SJSA1 (cell line): ENCODE data around the gene TMX1. TPM values are rescaled to one million over a fixed set of nuclear protein-coding genes. Genes with fewer than 3 reads are reported as not detected.

ENCODE experiments used
- DNase-seq, 2 experiments: peaks; one replicate each; pipeline ENCODE4 v3.0.0-alpha.2; 2015 to 2020; ENCODE audit warnings: low spot score in 2 of 2, low read depth in 1 of 2
- H3K27ac ChIP-seq: fragments of 250-450 bp; sonication (Bioruptor Pico); 2 replicates; pipeline ENCODE4 v1.5.1; 2020; ENCODE audit warnings: mild to moderate bottlenecking, moderate library complexity
- H3K27me3 ChIP-seq: fragments of 250-450 bp; sonication (Bioruptor Pico); replicated peaks from 2 replicates; pipeline ENCODE4 v1.5.1; 2020; ENCODE audit warnings: mild to moderate bottlenecking, moderate library complexity
- H3K36me3 ChIP-seq: fragments of 250-450 bp; sonication (Bioruptor Pico); 2 replicates; pipeline ENCODE4 v1.5.1; 2020; ENCODE audit warnings: mild to moderate bottlenecking
- H3K4me1 ChIP-seq: fragments of 250-450 bp; sonication (Bioruptor Pico); replicated peaks from 2 replicates; pipeline ENCODE4 v1.6.1; 2021; ENCODE audit warnings: mild to moderate bottlenecking
- H3K4me3 ChIP-seq: fragments of 250-450 bp; sonication (Bioruptor Pico); 2 replicates; pipeline ENCODE4 v1.5.1; 2020; ENCODE audit warnings: mild to moderate bottlenecking
- H3K9me3 ChIP-seq: fragments of 250-450 bp; sonication (Bioruptor Pico); replicated peaks from 2 replicates; pipeline ENCODE4 v1.5.1; 2020; ENCODE audit warnings: mild to moderate bottlenecking
- total RNA-seq: library from RNA; depleted of rRNA; stranded (reverse); fragments of >200 nt; shearing (Covaris generic); gene quantifications from 2 replicates; pipeline ENCODE4 v1.2.3, GENCODE V29; 2014

The TMX1 gene
- total RNA-seq, 1 experiment from 2014 or later, result 87.6 TPM

DNA sequence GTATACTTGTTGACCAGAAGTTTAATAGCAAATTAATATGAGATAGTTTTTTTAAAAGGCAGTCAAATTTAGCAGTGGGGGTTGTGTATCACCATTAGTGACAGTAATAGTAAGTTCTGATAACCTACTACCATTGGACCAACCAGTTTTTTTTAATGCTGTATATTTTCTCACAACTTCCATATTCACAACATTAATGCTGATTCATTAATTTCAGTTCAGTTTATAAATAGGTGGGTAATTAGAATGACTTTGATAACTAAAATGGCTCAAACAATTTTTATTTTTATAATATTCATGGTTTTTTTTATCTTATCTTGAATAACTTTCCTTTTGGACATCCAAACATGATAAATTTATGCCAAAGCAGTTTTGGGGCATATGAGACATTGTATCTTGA is 13.8 kb downstream of the TMX1 start:
- Histone ChIP-seq H3K27ac (no peak overlapping the region), H3K36me3 (peaks cover 51% of the 10 kb centered on the region), H3K27me3 (no peaks in the 10 kb centered on the region), H3K9me3 (no peaks in the 10 kb centered on the region), H3K4me1 (no peaks in the 10 kb centered on the region), H3K4me3 (no peak overlapping the region)
- no peak for DNase-seq

- no peaks in the 10 kb centered on the region for H3K9me3 ChIP-seq
- H3K4me3 ChIP-seq, result no peak overlapping the region
- H3K4me1 ChIP-seq, result no peaks in the 10 kb centered on the region
- no peak overlapping the region for H3K27ac ChIP-seq
- H3K36me3 ChIP-seq, result peaks cover 12% of the 10 kb centered on the region
- no peaks in the 10 kb centered on the region for H3K27me3 ChIP-seq
- DNase-seq, result no peak
Measured at GRCh38 chr14:51258280-51258679, 18.2 kb downstream of the TMX1 start.

DNA sequence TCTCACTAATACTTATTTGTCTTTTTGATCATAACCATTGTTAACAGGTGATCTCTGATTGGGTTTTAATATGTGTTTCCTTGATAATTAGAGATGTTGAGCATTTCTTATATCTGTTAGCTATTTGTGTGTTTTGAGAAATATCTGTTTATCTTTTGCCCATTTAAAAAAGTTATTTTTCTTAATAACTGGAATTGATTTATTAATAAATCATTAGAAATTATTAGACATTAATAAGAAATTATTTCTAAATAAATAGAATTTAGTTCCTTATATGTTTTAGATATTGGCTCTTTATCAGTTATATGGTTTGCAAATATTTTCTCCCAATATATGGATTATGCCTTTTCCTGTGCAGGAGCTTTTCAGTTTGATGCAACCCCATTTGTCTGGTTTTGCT is 18.7 kb downstream of the TMX1 start:
- no peak for DNase-seq
- Histone ChIP-seq H3K9me3 (no peaks in the 10 kb centered on the region), H3K27ac (no peak overlapping the region), H3K36me3 (peaks cover 10% of the 10 kb centered on the region), H3K27me3 (no peaks in the 10 kb centered on the region), H3K4me3 (no peak overlapping the region), H3K4me1 (no peaks in the 10 kb centered on the region)

DNA sequence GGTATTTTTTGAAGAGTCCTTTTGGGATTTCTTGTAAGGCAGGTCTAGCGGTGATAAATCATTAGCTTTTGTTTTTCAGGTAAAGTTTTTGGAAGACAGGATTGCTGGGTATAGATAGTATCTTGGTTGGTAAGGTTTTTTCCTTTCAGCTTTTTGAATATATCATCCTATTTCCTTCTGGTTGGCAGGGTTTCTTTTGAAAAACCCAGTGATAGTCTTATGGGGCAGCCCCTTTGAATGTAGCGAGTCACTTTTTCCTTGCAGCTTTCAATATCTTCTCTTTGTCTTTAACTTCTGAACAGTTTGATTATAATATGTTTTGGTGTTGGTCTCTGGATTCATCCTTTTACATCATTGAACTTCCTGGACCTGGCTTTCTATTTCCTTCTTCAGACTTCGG is 20.2 kb downstream of the TMX1 start:
- DNase-seq, result no peak
- Histone ChIP-seq H3K9me3 (no peaks in the 10 kb centered on the region), H3K36me3 (peaks cover 3% of the 10 kb centered on the region), H3K27me3 (no peaks in the 10 kb centered on the region), H3K4me3 (no peak overlapping the region), H3K4me1 (no peaks in the 10 kb centered on the region), H3K27ac (no peak overlapping the region)

GRCh38 chr14:51261151-51261550 is 21.1 kb downstream of the TMX1 start:
- Histone ChIP-seq H3K4me1 (no peaks in the 10 kb centered on the region), H3K27ac (no peak overlapping the region), H3K9me3 (no peaks in the 10 kb centered on the region), H3K4me3 (no peak overlapping the region), H3K36me3 (peaks cover 3% of the 10 kb centered on the region; the same call in 1 of the 2 replicates), H3K27me3 (no peaks in the 10 kb centered on the region)
- no peak for DNase-seq

DNA sequence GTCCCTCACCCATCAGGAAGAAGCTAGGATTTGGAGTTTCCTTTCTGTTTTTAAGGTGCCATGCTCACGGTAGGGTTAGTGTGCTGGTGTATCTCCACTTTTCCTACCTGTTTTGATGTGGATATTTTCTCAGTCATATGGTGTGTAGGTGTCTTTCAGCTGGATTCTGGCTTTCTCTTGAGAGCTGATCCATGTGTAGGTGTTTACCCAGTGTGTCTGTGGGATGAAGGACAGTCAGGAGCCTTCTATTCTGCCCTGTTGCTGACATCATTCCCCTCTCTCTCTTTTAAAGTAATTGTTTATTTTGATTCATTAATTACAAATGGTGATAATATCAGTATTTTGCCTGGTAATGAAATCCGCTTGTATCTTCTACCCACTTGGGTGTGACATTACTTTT is 22.8 kb downstream of the TMX1 start:
- no peak for DNase-seq
- H3K27me3 ChIP-seq, result no peaks in the 10 kb centered on the region
- no peak overlapping the region for H3K27ac ChIP-seq
- no peaks in the 10 kb centered on the region for H3K9me3 ChIP-seq
- no peaks in the 10 kb centered on the region for H3K4me1 ChIP-seq
- H3K36me3 ChIP-seq, result no peaks in the 10 kb centered on the region; the same call in 1 of the 2 replicates
- no peak overlapping the region for H3K4me3 ChIP-seq

DNA sequence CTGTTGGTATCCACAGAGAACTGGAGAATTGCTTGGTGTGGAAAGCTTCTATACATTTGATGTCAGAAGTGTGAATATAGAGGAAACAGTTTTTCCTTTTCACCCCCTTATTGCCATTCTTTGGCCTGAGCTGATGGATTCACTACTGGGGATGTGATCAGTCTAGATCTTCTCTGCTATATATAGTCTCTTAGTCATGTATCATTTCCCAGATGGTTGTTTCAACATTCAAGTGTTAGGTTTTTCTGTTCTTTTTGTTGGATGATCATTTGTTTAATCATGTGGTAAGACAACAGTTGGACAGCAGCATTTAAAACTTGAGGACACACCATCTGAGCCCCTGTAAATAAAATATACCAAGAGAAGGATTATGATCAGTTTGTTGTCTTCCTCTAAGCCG is 29.6 kb downstream of the TMX1 start:
- no peak overlapping the region for H3K4me3 ChIP-seq
- H3K27me3 ChIP-seq, result no peaks in the 10 kb centered on the region
- H3K27ac ChIP-seq, result no peak overlapping the region
- no peaks in the 10 kb centered on the region for H3K4me1 ChIP-seq
- no peaks in the 10 kb centered on the region for H3K36me3 ChIP-seq
- H3K9me3 ChIP-seq, result no peaks in the 10 kb centered on the region
- no peak for DNase-seq

DNA sequence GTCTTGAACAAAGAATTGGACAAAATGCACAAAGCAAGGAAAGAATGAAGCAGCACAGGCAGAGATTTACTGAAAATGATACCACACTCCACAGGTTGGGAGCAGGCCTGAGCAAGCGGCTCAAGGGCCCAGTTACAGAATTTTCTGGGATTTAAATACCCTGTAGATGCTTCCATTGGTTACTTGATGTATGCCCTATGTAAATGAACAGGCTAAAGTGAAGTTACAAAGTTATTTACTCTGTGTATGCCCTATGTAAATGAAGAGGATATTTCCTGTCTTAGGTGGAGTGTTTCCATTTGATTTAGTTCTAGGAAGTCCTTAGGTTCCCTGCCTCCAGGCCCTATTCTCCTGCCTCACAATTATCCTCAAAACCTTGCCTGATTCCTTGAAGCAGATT is 36.6 kb downstream of the TMX1 start:
- H3K36me3 ChIP-seq, result no peaks in the 10 kb centered on the region
- no peak for DNase-seq
- no peak overlapping the region for H3K27ac ChIP-seq
- no peaks in the 10 kb centered on the region for H3K4me1 ChIP-seq
- H3K27me3 ChIP-seq, result no peaks in the 10 kb centered on the region
- no peaks in the 10 kb centered on the region for H3K9me3 ChIP-seq
- no peak overlapping the region for H3K4me3 ChIP-seq

GRCh38 chr14:51277753-51278415 is 37.8 kb downstream of the TMX1 start:
- no peak for DNase-seq

GRCh38 chr14:51282517-51282916 is 42.5 kb downstream of the TMX1 start:
- H3K9me3 ChIP-seq, result no peaks in the 10 kb centered on the region
- peaks cover 11% of the 10 kb centered on the region for H3K4me1 ChIP-seq
- no peak overlapping the region for H3K27ac ChIP-seq
- no peak overlapping the region for H3K4me3 ChIP-seq
- no peaks in the 10 kb centered on the region for H3K27me3 ChIP-seq
- H3K36me3 ChIP-seq, result no peaks in the 10 kb centered on the region
- DNase-seq, result no peak

More at GRCh38 chr14:51277753-51278415, 37.8 kb downstream of the TMX1 start:
- Histone ChIP-seq H3K4me3 (no peak overlapping the region), H3K4me1 (no peaks in the 10 kb centered on the region), H3K27ac (no peak overlapping the region), H3K36me3 (no peaks in the 10 kb centered on the region), H3K9me3 (no peaks in the 10 kb centered on the region), H3K27me3 (no peaks in the 10 kb centered on the region)

- Histone ChIP-seq H3K4me3 (no peak overlapping the region), H3K27ac (no peak overlapping the region), H3K36me3 (no peaks in the 10 kb centered on the region), H3K27me3 (no peaks in the 10 kb centered on the region), H3K9me3 (no peaks in the 10 kb centered on the region), H3K4me1 (peaks cover 11% of the 10 kb centered on the region)
- peak in 1 of 2 experiments; percentile 85 for DNase-seq
Measured at GRCh38 chr14:51283402-51284085, 43.5 kb downstream of the TMX1 start.

GRCh38 chr14:51284241-51284640 is 44.2 kb downstream of the TMX1 start:
- DNase-seq, result no peak
- no peak overlapping the region for H3K4me3 ChIP-seq
- H3K9me3 ChIP-seq, result no peaks in the 10 kb centered on the region
- no peak overlapping the region for H3K27ac ChIP-seq
- H3K4me1 ChIP-seq, result peaks cover 11% of the 10 kb centered on the region
- no peaks in the 10 kb centered on the region for H3K36me3 ChIP-seq
- H3K27me3 ChIP-seq, result no peaks in the 10 kb centered on the region

DNA sequence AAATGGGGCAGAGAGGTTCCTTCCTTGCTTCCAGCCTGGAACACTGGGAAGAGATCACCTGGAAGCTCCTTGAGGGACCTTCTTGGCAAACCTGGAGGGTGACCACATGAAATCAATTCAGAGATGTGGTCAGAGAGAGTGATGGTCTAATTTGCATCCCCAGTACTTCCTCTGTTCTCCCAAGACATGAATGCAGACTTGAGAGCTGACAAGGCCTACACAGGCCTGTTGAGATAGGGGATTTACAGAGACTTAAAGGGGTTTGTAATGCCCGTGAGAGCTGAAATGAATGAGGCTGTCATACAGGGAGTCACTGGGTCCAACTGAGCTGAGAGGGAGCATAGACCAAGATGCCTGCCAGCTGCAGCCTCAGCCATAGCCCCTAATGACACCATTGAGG is 45.1 kb downstream of the TMX1 start:
- H3K27me3 ChIP-seq, result no peaks in the 10 kb centered on the region
- H3K4me1 ChIP-seq, result peaks cover 11% of the 10 kb centered on the region
- no peaks in the 10 kb centered on the region for H3K9me3 ChIP-seq
- H3K27ac ChIP-seq, result no peak overlapping the region
- H3K4me3 ChIP-seq, result no peak overlapping the region
- H3K36me3 ChIP-seq, result no peaks in the 10 kb centered on the region
- DNase-seq, result no peak

GRCh38 chr14:51289169-51289568 is 49.1 kb downstream of the TMX1 start:
- Histone ChIP-seq H3K27ac (no peak overlapping the region), H3K4me1 (peaks cover 29% of the 10 kb centered on the region), H3K4me3 (no peak overlapping the region), H3K9me3 (no peaks in the 10 kb centered on the region), H3K27me3 (no peaks in the 10 kb centered on the region), H3K36me3 (no peaks in the 10 kb centered on the region)
- DNase-seq, result no peak
